Measurements from ENCODE around the gene CTRB1.

DNA sequence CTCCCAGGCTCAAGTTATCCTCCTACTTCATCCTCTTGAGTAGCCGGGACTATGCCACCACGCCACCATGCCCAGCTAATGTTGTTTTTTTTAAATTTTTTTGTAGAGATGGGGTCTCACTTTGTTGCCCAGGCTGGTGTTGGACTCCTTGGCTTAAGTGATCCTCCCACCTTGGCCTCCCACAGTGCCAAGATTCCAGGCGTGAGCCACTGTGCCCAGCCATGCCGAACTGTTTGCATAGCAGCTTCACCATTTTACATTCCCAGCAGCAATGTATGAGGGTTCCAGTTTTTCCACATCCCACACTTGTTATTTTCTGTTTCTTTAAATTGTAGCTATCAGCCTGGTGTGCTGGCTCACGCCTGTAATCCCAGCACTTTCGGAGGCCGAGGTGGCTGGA lies 2.2 kb upstream of the CTRB1 start:
- TF ChIP-seq, protein P1, sequence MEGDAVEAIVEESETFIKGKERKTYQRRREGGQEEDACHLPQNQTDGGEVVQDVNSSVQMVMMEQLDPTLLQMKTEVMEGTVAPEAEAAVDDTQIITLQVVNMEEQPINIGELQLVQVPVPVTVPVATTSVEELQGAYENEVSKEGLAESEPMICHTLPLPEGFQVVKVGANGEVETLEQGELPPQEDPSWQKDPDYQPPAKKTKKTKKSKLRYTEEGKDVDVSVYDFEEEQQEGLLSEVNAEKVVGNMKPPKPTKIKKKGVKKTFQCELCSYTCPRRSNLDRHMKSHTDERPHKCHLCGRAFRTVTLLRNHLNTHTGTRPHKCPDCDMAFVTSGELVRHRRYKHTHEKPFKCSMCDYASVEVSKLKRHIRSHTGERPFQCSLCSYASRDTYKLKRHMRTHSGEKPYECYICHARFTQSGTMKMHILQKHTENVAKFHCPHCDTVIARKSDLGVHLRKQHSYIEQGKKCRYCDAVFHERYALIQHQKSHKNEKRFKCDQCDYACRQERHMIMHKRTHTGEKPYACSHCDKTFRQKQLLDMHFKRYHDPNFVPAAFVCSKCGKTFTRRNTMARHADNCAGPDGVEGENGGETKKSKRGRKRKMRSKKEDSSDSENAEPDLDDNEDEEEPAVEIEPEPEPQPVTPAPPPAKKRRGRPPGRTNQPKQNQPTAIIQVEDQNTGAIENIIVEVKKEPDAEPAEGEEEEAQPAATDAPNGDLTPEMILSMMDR (IDR thresholded peaks at IDR 0.05), result no peak
- no peak for TF ChIP-seq ZFX (IDR thresholded peaks at IDR 0.05; ENCODE audit: borderline replicate concordance)
